H9 (cell line): ENCODE data around the gene SYNE2. TPM values are rescaled to one million over a fixed set of nuclear protein-coding genes. Genes with fewer than 3 reads are reported as not detected.

Source experiments
- DNase-seq: peaks from one replicate; pipeline ENCODE4 v3.0.0-alpha.2; 2017
- H2AFZ ChIP-seq: one replicate; pipeline ENCODE4 v1.6.1; 2013; ENCODE audit warnings: mild to moderate bottlenecking, low read length, control low read depth, moderate library complexity
- H2AK5ac ChIP-seq: 2 replicates; pipeline ENCODE4 v1.6.1; 2013; ENCODE audit warnings: low read length, control low read depth, mixed read lengths; ENCODE audit not compliant: insufficient read length
- H2BK120ac ChIP-seq: one replicate; pipeline ENCODE4 v1.6.1; 2013; ENCODE audit warnings: low read depth, mild to moderate bottlenecking, low read length, control low read depth, inconsistent platforms; ENCODE audit not compliant: poor library complexity, severe bottlenecking
- H2BK12ac ChIP-seq: 2 replicates; pipeline ENCODE4 v1.6.1; 2013; ENCODE audit warnings: low read length, control low read depth, mixed read lengths, low read depth; ENCODE audit not compliant: insufficient read length
- H2BK15ac ChIP-seq: 2 replicates; pipeline ENCODE4 v1.6.1; 2013; ENCODE audit warnings: low read depth, low read length, control low read depth
- H2BK20ac ChIP-seq: one replicate; pipeline ENCODE4 v1.6.1; 2013; ENCODE audit warnings: low read depth, mild to moderate bottlenecking, low read length, control low read depth, inconsistent platforms; ENCODE audit not compliant: poor library complexity, severe bottlenecking
- H2BK5ac ChIP-seq: 2 replicates; pipeline ENCODE4 v1.6.1; 2013; ENCODE audit warnings: low read length, control low read depth, mixed read lengths; ENCODE audit not compliant: insufficient read length
- H3K14ac ChIP-seq: 2 replicates; pipeline ENCODE4 v1.6.1; 2013; ENCODE audit warnings: low read length, control low read depth; ENCODE audit not compliant: insufficient read depth
- H3K18ac ChIP-seq: 2 replicates; pipeline ENCODE4 v1.6.1; 2013; ENCODE audit warnings: low read depth, mild to moderate bottlenecking, mixed read lengths, low read length, control low read depth; ENCODE audit not compliant: insufficient read length
- H3K23ac ChIP-seq: 2 replicates; pipeline ENCODE4 v1.6.1; 2013; ENCODE audit warnings: low read length, control low read depth, mixed read lengths, low read depth; ENCODE audit not compliant: insufficient read length
- H3K23me2 ChIP-seq: 2 replicates; pipeline ENCODE4 v1.6.1; 2013; ENCODE audit warnings: low read depth, mild to moderate bottlenecking, mixed read lengths, low read length, control low read depth; ENCODE audit not compliant: insufficient read length, poor library complexity, severe bottlenecking
- H3K27ac ChIP-seq: 2 replicates; pipeline ENCODE4 v1.5.1; 2013; ENCODE audit warnings: low read length, control low read depth, mixed read lengths, low read depth; ENCODE audit not compliant: insufficient read length
- H3K27me3 ChIP-seq: 2 replicates; pipeline ENCODE4 v1.6.1; 2013; ENCODE audit warnings: low read length, control low read depth, inconsistent platforms; ENCODE audit not compliant: insufficient read depth
- H3K4ac ChIP-seq: 2 replicates; pipeline ENCODE4 v1.6.1; 2013; ENCODE audit warnings: low read depth, mild to moderate bottlenecking, control low read depth, inconsistent platforms, low read length, moderate library complexity
- H3K4me1 ChIP-seq: 2 replicates; pipeline ENCODE4 v1.6.1; 2013; ENCODE audit warnings: low read length, control low read depth, inconsistent platforms; ENCODE audit not compliant: insufficient read depth
- H3K4me2 ChIP-seq: 2 replicates; pipeline ENCODE4 v1.6.1; 2013; ENCODE audit warnings: low read length, control low read depth, mixed read lengths; ENCODE audit not compliant: insufficient read length, insufficient read depth
- H3K56ac ChIP-seq: 2 replicates; pipeline ENCODE4 v1.6.1; 2013; ENCODE audit warnings: low read depth, mild to moderate bottlenecking, mixed read lengths, low read length, control low read depth; ENCODE audit not compliant: insufficient read length
- H3K79me1 ChIP-seq: 2 replicates; pipeline ENCODE4 v1.6.1; 2013; ENCODE audit warnings: low read depth, mild to moderate bottlenecking, moderate library complexity, low read length, control low read depth, inconsistent platforms; ENCODE audit not compliant: insufficient read depth, poor library complexity, severe bottlenecking
- H3K79me2 ChIP-seq: 2 replicates; pipeline ENCODE4 v1.6.1; 2013; ENCODE audit warnings: low read length, control low read depth, inconsistent platforms; ENCODE audit not compliant: insufficient read depth
- H3K9ac ChIP-seq: 2 replicates; pipeline ENCODE4 v1.6.1; 2013; ENCODE audit warnings: low read length, control low read depth, mixed read lengths; ENCODE audit not compliant: insufficient read length; ENCODE audit errors: extremely low read depth
- H3K9me3 ChIP-seq: one replicate; pipeline ENCODE4 v1.6.1; 2013; ENCODE audit warnings: low read depth, low read length, inconsistent platforms; ENCODE audit not compliant: control insufficient read depth
- H3T11ph ChIP-seq: one replicate; pipeline ENCODE4 v1.6.1; 2013; ENCODE audit warnings: mild to moderate bottlenecking, low read length, control low read depth, inconsistent platforms
- H4K20me1 ChIP-seq: one replicate; pipeline ENCODE4 v1.6.1; 2013; ENCODE audit not compliant: control insufficient read depth, insufficient read length, insufficient read depth
- H4K5ac ChIP-seq: 2 replicates; pipeline ENCODE4 v1.6.1; 2013; ENCODE audit warnings: low read depth, mild to moderate bottlenecking, mixed read lengths, low read length, control low read depth; ENCODE audit not compliant: insufficient read length
- H4K8ac ChIP-seq: replicated peaks from 2 replicates; pipeline ENCODE4 v1.6.1; 2013; ENCODE audit warnings: low read length, control low read depth, mixed read lengths, low read depth; ENCODE audit not compliant: insufficient read length
- H4K91ac ChIP-seq: 2 replicates; pipeline ENCODE4 v1.6.1; 2013; ENCODE audit warnings: low read depth, mild to moderate bottlenecking, moderate library complexity, mixed read lengths, low read length, control low read depth; ENCODE audit not compliant: insufficient read length
- H3K27ac Mint-ChIP-seq, 3 experiments: 2 replicates in 2 of 3; 3 replicates in 1 of 3; pipeline ENCODE4 v1.8.0; 2020 to 2021; ENCODE audit warnings: mixed read lengths in 3 of 3, mild to moderate bottlenecking in 1 of 3, moderate library complexity in 1 of 3
- H3K27me3 Mint-ChIP-seq: 2 replicates; pipeline ENCODE4 v1.8.0; 2021; ENCODE audit warnings: low read depth, mild to moderate bottlenecking, moderate library complexity, mixed read lengths
- H3K36me3 Mint-ChIP-seq, 3 experiments: 2 replicates in 2 of 3; 3 replicates in 1 of 3; pipeline ENCODE4 v1.8.0; 2020 to 2021; ENCODE audit warnings: low read depth in 3 of 3, mixed read lengths in 3 of 3; ENCODE audit not compliant: insufficient read depth in 1 of 3
- H3K4me1 Mint-ChIP-seq, 2 experiments: 2 replicates each; pipeline ENCODE4 v1.8.0; 2020; ENCODE audit warnings: mixed read lengths in 2 of 2
- H3K4me3 Mint-ChIP-seq, 2 experiments: 2 replicates in 1 of 2; 3 replicates in 1 of 2; pipeline ENCODE4 v1.8.0; 2020 to 2021; ENCODE audit warnings: mild to moderate bottlenecking in 2 of 2, mixed read lengths in 2 of 2, moderate library complexity in 1 of 2
- H3K9me3 Mint-ChIP-seq, 2 experiments: 2 replicates in 1 of 2; 3 replicates in 1 of 2; pipeline ENCODE4 v1.8.0; 2020; ENCODE audit warnings: mild to moderate bottlenecking in 2 of 2, mixed read lengths in 2 of 2, moderate library complexity in 1 of 2
- WGBS: extraction: QIAGEN DNeasy Blood & Tissue Kit; methylation state at CpG from one replicate; pipeline ENCODE4 v1.1.7; 2013; ENCODE audit warnings: missing lambda C conversion rate, low lambda C conversion rate, mixed read lengths; ENCODE audit not compliant: insufficient read length; ENCODE audit errors: extremely low coverage; 5-methylcytosine and 5-hydroxymethylcytosine counted together
- total RNA-seq: library from RNA; stranded (reverse); gene quantifications from 2 replicates; pipeline ENCODE4 v1.2.1, GENCODE V29; 2021
- TF ChIP-seq, protein P1 (sequence below): fragments of 200-600 bp; sonication (generic); conservative IDR thresholded peaks from 3 replicates; pipeline ENCODE4 v1.8.0; 2021; ENCODE audit warnings: antibody characterized with exemption, mild to moderate bottlenecking

SYNE2 gene
- total RNA-seq, 1 experiment from 2014 or later = 43.3 TPM

GRCh38 chr14:64195199-64195598, 342.4 kb downstream of the SYNE2 start:
- Histone ChIP-seq H2BK5ac (no peak overlapping the region), H3T11ph (no peak overlapping the region), H2BK120ac (no peak overlapping the region), H2BK20ac (no peak overlapping the region), H3K79me1 (no peaks in the 10 kb centered on the region), H3K4me1 (no peaks in the 10 kb centered on the region; the same call in 1 of the 2 replicates), H3K4ac (no peak overlapping the region), H3K4me2 (no peak overlapping the region), H3K79me2 (no peaks in the 10 kb centered on the region), H4K5ac (no peak overlapping the region), H3K23me2 (peaks cover 4% of the 10 kb centered on the region), H3K27ac (no peak overlapping the region), H3K9ac (no peak overlapping the region), H3K56ac (no peak overlapping the region), H3K18ac (no peak overlapping the region), H3K23ac (no peak overlapping the region), H4K91ac (no peak overlapping the region), H2BK15ac (no peak overlapping the region), H3K14ac (no peak overlapping the region), H2AK5ac (no peak overlapping the region), H3K9me3 (no peaks in the 10 kb centered on the region), H2BK12ac (no peak overlapping the region), H3K27me3 (no peaks in the 10 kb centered on the region), H2AFZ (no peak overlapping the region), H4K8ac (no peak overlapping the region), H4K20me1 (no peaks in the 10 kb centered on the region)
- DNase-seq = no peak
- Mint-ChIP-seq H3K27ac (no peak overlapping the region), H3K9me3 (no peaks in the 10 kb centered on the region; a peak in 1 of 5 replicates), H3K4me1 (peaks cover 67 to 69% of the 10 kb centered on the region in 2 experiments), H3K36me3 (peaks cover 15 to 29% (median 17%) of the 10 kb centered on the region in 3 experiments; a peak in 6 of 7 replicates), H3K27me3 (no peaks in the 10 kb centered on the region), H3K4me3 (no peak overlapping the region)
- no CpG with 5 or more reads among the region's 2 CpGs for WGBS
- TF ChIP-seq, protein P1, sequence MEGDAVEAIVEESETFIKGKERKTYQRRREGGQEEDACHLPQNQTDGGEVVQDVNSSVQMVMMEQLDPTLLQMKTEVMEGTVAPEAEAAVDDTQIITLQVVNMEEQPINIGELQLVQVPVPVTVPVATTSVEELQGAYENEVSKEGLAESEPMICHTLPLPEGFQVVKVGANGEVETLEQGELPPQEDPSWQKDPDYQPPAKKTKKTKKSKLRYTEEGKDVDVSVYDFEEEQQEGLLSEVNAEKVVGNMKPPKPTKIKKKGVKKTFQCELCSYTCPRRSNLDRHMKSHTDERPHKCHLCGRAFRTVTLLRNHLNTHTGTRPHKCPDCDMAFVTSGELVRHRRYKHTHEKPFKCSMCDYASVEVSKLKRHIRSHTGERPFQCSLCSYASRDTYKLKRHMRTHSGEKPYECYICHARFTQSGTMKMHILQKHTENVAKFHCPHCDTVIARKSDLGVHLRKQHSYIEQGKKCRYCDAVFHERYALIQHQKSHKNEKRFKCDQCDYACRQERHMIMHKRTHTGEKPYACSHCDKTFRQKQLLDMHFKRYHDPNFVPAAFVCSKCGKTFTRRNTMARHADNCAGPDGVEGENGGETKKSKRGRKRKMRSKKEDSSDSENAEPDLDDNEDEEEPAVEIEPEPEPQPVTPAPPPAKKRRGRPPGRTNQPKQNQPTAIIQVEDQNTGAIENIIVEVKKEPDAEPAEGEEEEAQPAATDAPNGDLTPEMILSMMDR = no peak
